Transverse colon (tissue), 4 donors: ENCODE measurements around the gene ELOVL1. TPM values are rescaled to one million over a fixed set of nuclear protein-coding genes. Genes with fewer than 3 reads are reported as not detected.
A peak's percentile ranks its signal among the peaks of the same experiment; 100 is the strongest.

ENCODE experiments used
- DNase-seq: peaks from one replicate; pipeline ENCODE4 v3.0.0-alpha.2; 2019
- H3K27ac ChIP-seq, 4 donors: fragments of 200-600 bp; sonication (generic); 2 replicates each; pipeline ENCODE4 v1.5.1; 2016 to 2018; ENCODE audit warnings: inconsistent platforms in 4 of 4
- H3K27me3 ChIP-seq: fragments of 200-600 bp; sonication (generic); 2 replicates; pipeline ENCODE4 v1.5.1; 2017; ENCODE audit warnings: inconsistent platforms
- H3K36me3 ChIP-seq, 4 donors: fragments of 200-600 bp; sonication (generic); 2 replicates each; pipeline ENCODE4 v1.5.1; 2017 to 2019; ENCODE audit warnings: inconsistent platforms in 4 of 4
- H3K4me1 ChIP-seq, 4 donors: fragments of 200-600 bp; sonication (generic); 2 replicates each; pipeline ENCODE4 v1.5.1; 2017 to 2020; ENCODE audit warnings: inconsistent platforms in 4 of 4
- H3K4me3 ChIP-seq, 4 donors: fragments of 200-600 bp; sonication (generic); 1 replicate in 1 of 4; 2 replicates in 3 of 4; pipeline versions ENCODE4 v1.5.1 to v1.6.1; 2017 to 2019; ENCODE audit warnings: inconsistent platforms in 4 of 4
- H3K9me3 ChIP-seq, 2 donors: fragments of 200-600 bp; sonication (generic); 2 replicates each; pipeline ENCODE4 v1.5.1; 2017 to 2019; ENCODE audit warnings: inconsistent platforms in 2 of 2
- CTCF ChIP-seq, 5 experiments: fragments of 200-600 bp in 3 of 5; fragments of 450-650 bp in 2 of 5; sonication (generic) in 3 of 5; IDR thresholded peaks; 1 replicate in 2 of 5; 2 replicates in 3 of 5; pipeline ENCODE4 v1.5.1; 2016 to 2017; ENCODE audit warnings: antibody characterized with exemption in 5 of 5, inconsistent platforms in 3 of 5, mild to moderate bottlenecking in 2 of 5, moderate library complexity in 1 of 5
- EP300 ChIP-seq: sonication (generic); formaldehyde crosslinking; IDR thresholded peaks from one replicate; pipeline ENCODE4 v1.6.1; 2017; ENCODE audit warnings: antibody characterized with exemption, low read depth
- POLR2A ChIP-seq: fragments of 450-650 bp; IDR thresholded peaks from one replicate; pipeline ENCODE4 v1.6.1; 2016; ENCODE audit warnings: antibody characterized with exemption, mild to moderate bottlenecking, moderate library complexity
- POLR2AphosphoS5 ChIP-seq, 3 donors: sonication (generic); formaldehyde crosslinking; IDR thresholded peaks; one replicate each; pipeline ENCODE4 v1.6.1; 2016; ENCODE audit warnings: antibody characterized with exemption in 3 of 3
- WGBS, 2 donors: methylation state at CpG; one replicate each; pipeline ENCODE4 v1.1.5; 2018; ENCODE audit warnings: low coverage in 1 of 2; 5-methylcytosine and 5-hydroxymethylcytosine counted together
- in situ Hi-C, 4 donors: fragments of 200-750 bp; cut with MboI; loops; one replicate each; pipeline versions ENCODE4 v1.15.0 to v1.15.1; 2017; ENCODE audit warnings: low sequenced_read_pairs in 3 of 4, low pct_ligation_motif_present in 1 of 4, low pct_unique_long_range_greater_than_20kb in 1 of 4
- intact Hi-C: fragments of 100-400 bp; cut with DNase I; formaldehyde crosslinking; loops from one replicate; pipeline ENCODE4 v1.15.1; 2023; ENCODE audit warnings: low total_unique reads
- total RNA-seq, 4 donors: library from RNA; depleted of rRNA; stranded (reverse); fragments of >200 nt; gene quantifications; one replicate each; pipeline ENCODE4 v1.1.0, GENCODE V29; 2016

The ELOVL1 gene
- total RNA-seq, 4 donors from 2014 or later = 58.4 to 114 (median 99.5) TPM

DNA sequence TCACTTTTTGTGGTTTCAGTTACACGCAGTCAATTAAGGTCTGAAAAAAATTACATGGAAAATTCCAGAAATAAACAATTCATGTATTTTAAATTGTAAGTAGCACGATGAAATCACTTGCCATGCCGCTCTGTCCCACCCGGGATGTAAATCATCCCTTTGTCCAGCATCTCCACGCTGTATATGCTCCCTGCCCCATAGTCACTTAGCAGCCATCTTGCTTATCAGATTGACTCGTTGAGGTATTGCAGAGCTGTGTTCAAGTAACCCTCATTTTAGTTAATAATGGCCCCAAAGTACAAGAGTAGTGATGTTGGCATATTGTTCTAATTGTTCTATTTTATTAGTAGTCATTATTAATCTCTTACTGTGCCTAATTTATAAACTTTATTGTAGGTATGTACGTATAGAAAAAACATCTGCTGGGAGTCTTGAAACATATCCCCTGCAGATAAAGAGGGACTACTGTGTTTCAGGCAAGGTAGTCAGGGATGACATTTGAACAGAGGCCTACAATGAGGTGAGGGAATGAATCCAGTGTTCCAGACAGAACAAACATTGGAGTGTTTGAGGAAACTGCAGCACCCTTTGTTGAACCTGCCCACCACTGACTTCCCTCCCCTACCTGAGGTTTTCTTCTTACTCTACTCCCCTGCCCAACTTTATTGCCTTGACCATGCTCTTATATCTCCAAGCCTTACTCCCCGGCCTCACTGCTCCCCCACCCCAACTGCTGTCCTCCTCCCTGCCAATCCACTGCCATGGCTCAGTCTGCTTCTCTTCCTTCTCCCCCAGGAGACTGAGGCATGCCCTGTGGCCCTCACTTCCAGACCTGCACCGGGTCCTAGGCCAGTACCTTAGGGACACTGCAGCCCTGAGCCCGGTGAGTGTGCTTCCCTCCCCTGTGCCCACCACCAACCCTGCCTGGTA is 16.1 kb downstream of the ELOVL1 start:
- Histone ChIP-seq H3K9me3 (no peaks in the 10 kb centered on the region), H3K36me3 (no peaks in the 10 kb centered on the region), H3K27me3 (no peaks in the 10 kb centered on the region), H3K27ac (no peak overlapping the region), H3K4me3 (no peak overlapping the region), H3K4me1 (peaks cover 7 to 18% (median 14%) of the 10 kb centered on the region in 4 donors)
- DNase-seq = no peak
- 68 to 82% methylated on average over 3 to 10 of the region's 10 CpGs for WGBS, 2 donors
- intact Hi-C loops (no loop called here), in situ Hi-C loops (no loop called here)
- no peak for TF ChIP-seq EP300
- TF ChIP-seq CTCF (IDR thresholded peaks at IDR 0.05) = no peak
- TF ChIP-seq POLR2AphosphoS5 (IDR thresholded peaks at IDR 0.05) = no peak
- no peak for TF ChIP-seq POLR2A

DNA sequence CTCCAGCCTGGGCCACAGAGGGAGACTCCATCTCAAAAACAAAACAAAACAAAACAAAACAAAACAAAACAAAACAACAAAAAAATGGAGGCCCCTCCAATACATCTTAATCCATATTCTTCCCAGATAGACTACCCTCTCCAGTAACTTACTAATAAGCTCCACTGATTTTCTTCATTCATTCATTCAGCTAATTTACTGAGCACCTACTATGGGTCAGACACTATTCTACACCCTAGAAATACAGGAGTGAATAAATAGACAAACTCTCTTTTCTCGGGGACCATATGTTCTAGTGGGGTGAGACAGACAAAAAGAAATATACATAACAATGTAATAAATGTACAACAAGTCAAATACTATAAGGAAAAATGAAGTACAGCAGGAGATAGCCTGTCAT is 16.8 kb downstream of the ELOVL1 start:
- intact Hi-C loops = no loop called here
- 60 to 93% methylated on average over 1 of the region's 1 CpG for WGBS, 2 donors
- Histone ChIP-seq H3K27ac (no peak overlapping the region), H3K27me3 (no peaks in the 10 kb centered on the region), H3K4me1 (peaks cover 7 to 18% (median 14%) of the 10 kb centered on the region in 4 donors), H3K4me3 (no peak overlapping the region), H3K9me3 (no peaks in the 10 kb centered on the region), H3K36me3 (no peaks in the 10 kb centered on the region)
- TF ChIP-seq POLR2AphosphoS5 (IDR thresholded peaks at IDR 0.05) (no peak), POLR2A (no peak), CTCF (IDR thresholded peaks at IDR 0.05) (no peak), EP300 (no peak)
- in situ Hi-C loops = no loop called here
- no peak for DNase-seq

DNA sequence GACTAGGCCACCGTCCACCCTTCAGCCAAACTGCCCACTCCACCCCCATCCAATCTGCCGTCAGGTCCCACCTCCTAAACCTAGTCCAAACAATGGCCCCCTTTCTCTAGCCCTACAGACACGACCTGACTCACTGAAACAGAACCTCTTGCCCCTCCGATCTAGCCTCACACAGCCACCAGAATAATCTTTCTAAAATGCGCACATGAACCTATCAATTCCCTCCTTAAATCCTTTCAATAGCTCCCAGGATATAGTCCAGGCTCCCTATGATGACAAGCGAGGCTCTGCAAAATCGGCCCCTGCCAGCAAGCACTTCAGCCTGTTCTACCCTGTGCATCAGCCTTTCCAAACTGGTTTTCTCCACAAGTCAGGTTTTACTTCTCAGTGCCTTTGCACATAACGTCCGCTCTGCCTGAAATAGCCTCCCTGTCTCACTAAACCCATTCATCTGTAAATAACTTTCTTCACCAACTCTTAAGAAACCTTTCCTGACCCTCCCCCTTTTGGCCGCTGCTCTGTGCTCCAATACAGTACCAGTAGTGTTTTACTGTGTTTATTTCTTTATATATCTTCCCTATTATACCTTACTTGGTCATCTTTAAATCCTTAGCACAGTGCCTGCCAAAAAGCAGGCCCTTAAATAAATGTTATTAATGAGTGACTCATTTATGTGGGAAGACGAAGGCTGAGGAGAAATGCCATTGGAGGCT is 18.1 kb downstream of the ELOVL1 start:
- Histone ChIP-seq H3K27me3 (no peaks in the 10 kb centered on the region), H3K27ac (peak overlapping the region; percentile 87 to 96 (median 94)), H3K4me3 (peak overlapping the region in 3 of 4 donors; percentile 42 to 53 (median 47)), H3K36me3 (no peaks in the 10 kb centered on the region), H3K4me1 (peaks cover 7 to 28% (median 15%) of the 10 kb centered on the region in 4 donors), H3K9me3 (no peaks in the 10 kb centered on the region)
- intact Hi-C loops (no loop called here), in situ Hi-C loops (no loop called here)
- 40 to 45% methylated on average over 11 of the region's 11 CpGs for WGBS, 2 donors
- TF ChIP-seq EP300 = no peak
- no peak for TF ChIP-seq POLR2A
- TF ChIP-seq POLR2AphosphoS5 (IDR thresholded peaks at IDR 0.05) = no peak
- no peak for TF ChIP-seq CTCF (IDR thresholded peaks at IDR 0.05)
- no peak for DNase-seq
